Kidney (tissue), 22 donors: ENCODE results near the gene CHD9NB. TPM values are rescaled to one million over a fixed set of nuclear protein-coding genes. Genes with fewer than 3 reads are reported as not detected.
A peak's percentile ranks its signal among the peaks of the same experiment; 100 is the strongest.

Experiments used
- DNase-seq, 5 donors: peaks; one replicate each; pipeline ENCODE4 v3.0.0-alpha.2; 2013 to 2020
- FAIRE-seq: peaks from 2 replicates; lab custom pipeline; 2012; peaks lifted over from hg19 to GRCh38; lab: Jason Lieb, UNC
- H3K27ac ChIP-seq, 2 donors: one replicate each; pipeline ENCODE4 v1.7.0; 2013; ENCODE audit warnings: low read depth in 2 of 2, low read length in 2 of 2, inconsistent platforms in 1 of 2
- H3K27me3 ChIP-seq: one replicate; pipeline ENCODE4 v1.7.1; 2013; ENCODE audit warnings: low read length, inconsistent platforms; ENCODE audit not compliant: control insufficient read depth, insufficient read depth
- H3K36me3 ChIP-seq, 3 donors: one replicate each; pipeline versions ENCODE4 v1.7.0 to v1.7.1; 2013; ENCODE audit warnings: low read length in 3 of 3, control low read depth in 1 of 3, inconsistent platforms in 1 of 3; ENCODE audit not compliant: insufficient read depth in 3 of 3, control insufficient read depth in 2 of 3
- H3K4me1 ChIP-seq, 3 donors: one replicate each; pipeline versions ENCODE4 v1.7.0 to v1.7.1; 2013; ENCODE audit warnings: low read length in 3 of 3, inconsistent platforms in 1 of 3, low read depth in 1 of 3; ENCODE audit not compliant: control insufficient read depth in 2 of 3, insufficient read depth in 2 of 3
- H3K4me3 ChIP-seq, 3 donors: one replicate each; pipeline versions ENCODE4 v1.7.0 to v1.8.1; 2013; ENCODE audit warnings: low read length in 3 of 3, control low read depth in 1 of 3, inconsistent platforms in 1 of 3
- H3K9ac ChIP-seq, 3 donors: one replicate each; pipeline versions ENCODE4 v1.7.0 to v1.7.1; 2013; ENCODE audit warnings: low read length in 3 of 3, control low read depth in 1 of 3, inconsistent platforms in 1 of 3
- H3K9me3 ChIP-seq, 3 donors: one replicate each; pipeline versions ENCODE4 v1.7.0 to v1.7.1; 2013; ENCODE audit warnings: low read length in 3 of 3, control low read depth in 1 of 3, inconsistent platforms in 1 of 3; ENCODE audit not compliant: control insufficient read depth in 2 of 3, insufficient read depth in 1 of 3
- intact Hi-C: fragments of 100-400 bp; cut with DNase I; formaldehyde crosslinking; loops from one replicate; pipeline ENCODE4 v1.11.1; 2022
- long read RNA-seq, 10 donors: library from polyadenylated mRNA in 1 of 10; unstranded in 1 of 10; transcript quantifications; one replicate each; pipeline ENCODE4 v2.0.0 and lab custom pipeline, GENCODE V29; 2021 to 2026
- polyA plus RNA-seq: library from polyadenylated mRNA; stranded (reverse); fragments of 350-450 nt; fragmentation: Illumina TruSeq; extraction: RNeasy Lipid Tissue Mini Kit (QIAGEN cat#74804); gene quantifications from one replicate; pipeline ENCODE4 v1.2.3, GENCODE V29; 2014; ENCODE audit warnings: low read depth, low replicate concordance; ENCODE audit not compliant: insufficient read depth
- total RNA-seq: library from RNA; stranded (reverse); fragmentation: NEBNext Ultra II Directional; extraction: Animal tissue kit (Norgen Biotek cat#: 25700); gene quantifications from one replicate; pipeline ENCODE4 v1.2.1, GENCODE V29; 2021
- TF ChIP-seq, protein P1 (sequence below): IDR thresholded peaks from 3 replicates; pipeline ENCODE4 v1.5.1; 2012; ENCODE audit warnings: mild to moderate bottlenecking, moderate library complexity, borderline replicate concordance; ENCODE audit not compliant: insufficient read depth; ENCODE audit errors: extremely low read depth
- donor health status: control.
- donor health status: control.
- donor health status: control.
- donor health status: control.
- donor health status: control.
- donor health status: DM: yes; HTN: yes; CAD: no.
- donor health status: Normal renal cell carcinoma (clear cell type).

The CHD9NB gene
- total RNA-seq (26.2 TPM), polyA plus RNA-seq (9.8 TPM)
- long read RNA-seq, donor 1: 0 reads
- long read RNA-seq, donor 2: 0 reads
- long read RNA-seq, donor 3: 0 reads
- long read RNA-seq, donor 4, partial matches to known transcripts: 10 of 10 reads
- long read RNA-seq, donor 4, other reads (novel, unspliced or antisense): 0 of 10 reads
- long read RNA-seq, donor 5: 0 reads
- long read RNA-seq, donor 6, partial matches to known transcripts: 10 of 10 reads
- long read RNA-seq, donor 6, other reads (novel, unspliced or antisense): 0 of 10 reads
- long read RNA-seq, donor 7, partial matches to known transcripts: 8 of 12 reads
- long read RNA-seq, donor 7, other reads (novel, unspliced or antisense): 4 of 12 reads
- long read RNA-seq, donor 8: 0 reads
- long read RNA-seq, donor 9: 0 reads
- long read RNA-seq, donor 10: 0 reads

- DNase-seq: peak in 2 of 5 donors; percentile 25 to 68
- FAIRE-seq: no peak
- no peaks in the 10 kb centered on the region for H3K9me3 ChIP-seq
- no peak within 1 kb of the TSS for H3K4me3 ChIP-seq
- TF ChIP-seq, protein P1, sequence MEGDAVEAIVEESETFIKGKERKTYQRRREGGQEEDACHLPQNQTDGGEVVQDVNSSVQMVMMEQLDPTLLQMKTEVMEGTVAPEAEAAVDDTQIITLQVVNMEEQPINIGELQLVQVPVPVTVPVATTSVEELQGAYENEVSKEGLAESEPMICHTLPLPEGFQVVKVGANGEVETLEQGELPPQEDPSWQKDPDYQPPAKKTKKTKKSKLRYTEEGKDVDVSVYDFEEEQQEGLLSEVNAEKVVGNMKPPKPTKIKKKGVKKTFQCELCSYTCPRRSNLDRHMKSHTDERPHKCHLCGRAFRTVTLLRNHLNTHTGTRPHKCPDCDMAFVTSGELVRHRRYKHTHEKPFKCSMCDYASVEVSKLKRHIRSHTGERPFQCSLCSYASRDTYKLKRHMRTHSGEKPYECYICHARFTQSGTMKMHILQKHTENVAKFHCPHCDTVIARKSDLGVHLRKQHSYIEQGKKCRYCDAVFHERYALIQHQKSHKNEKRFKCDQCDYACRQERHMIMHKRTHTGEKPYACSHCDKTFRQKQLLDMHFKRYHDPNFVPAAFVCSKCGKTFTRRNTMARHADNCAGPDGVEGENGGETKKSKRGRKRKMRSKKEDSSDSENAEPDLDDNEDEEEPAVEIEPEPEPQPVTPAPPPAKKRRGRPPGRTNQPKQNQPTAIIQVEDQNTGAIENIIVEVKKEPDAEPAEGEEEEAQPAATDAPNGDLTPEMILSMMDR: no peak
- peaks cover 0 to 17% (median 16%) of the 10 kb centered on the region in 3 donors for H3K4me1 ChIP-seq
- intact Hi-C loops: no loop called here
- H3K36me3 ChIP-seq: no peaks in the 10 kb centered on the region
- H3K9ac ChIP-seq: no peak within 1 kb of the TSS
- no peaks in the 10 kb centered on the region for H3K27me3 ChIP-seq
- H3K27ac ChIP-seq: peak within 1 kb of the TSS in 1 of 2 donors; percentile 62
Observed at GRCh38 chr16:53052519-53053501, at the start of gene CHD9NB. CHD9NB (minus strand) TSS chr16:53052897; CDS start chr16:53044158, 8,739 bp downstream.

- FAIRE-seq: no peak
- Histone ChIP-seq H3K4me1 (peaks cover 4 to 20% (median 17%) of the 10 kb centered on the region in 3 donors), H3K9ac (peak overlapping the region in 1 of 3 donors; percentile 11), H3K36me3 (no peaks in the 10 kb centered on the region), H3K27ac (peak overlapping the region in 1 of 2 donors; percentile 49), H3K4me3 (no peak overlapping the region), H3K27me3 (no peaks in the 10 kb centered on the region), H3K9me3 (no peaks in the 10 kb centered on the region)
- intact Hi-C loops: no loop called here
- no peak for DNase-seq
- TF ChIP-seq, protein P1: no peak
Observed at GRCh38 chr16:53100889-53101288, 48.2 kb upstream of the CHD9NB start.

DNA sequence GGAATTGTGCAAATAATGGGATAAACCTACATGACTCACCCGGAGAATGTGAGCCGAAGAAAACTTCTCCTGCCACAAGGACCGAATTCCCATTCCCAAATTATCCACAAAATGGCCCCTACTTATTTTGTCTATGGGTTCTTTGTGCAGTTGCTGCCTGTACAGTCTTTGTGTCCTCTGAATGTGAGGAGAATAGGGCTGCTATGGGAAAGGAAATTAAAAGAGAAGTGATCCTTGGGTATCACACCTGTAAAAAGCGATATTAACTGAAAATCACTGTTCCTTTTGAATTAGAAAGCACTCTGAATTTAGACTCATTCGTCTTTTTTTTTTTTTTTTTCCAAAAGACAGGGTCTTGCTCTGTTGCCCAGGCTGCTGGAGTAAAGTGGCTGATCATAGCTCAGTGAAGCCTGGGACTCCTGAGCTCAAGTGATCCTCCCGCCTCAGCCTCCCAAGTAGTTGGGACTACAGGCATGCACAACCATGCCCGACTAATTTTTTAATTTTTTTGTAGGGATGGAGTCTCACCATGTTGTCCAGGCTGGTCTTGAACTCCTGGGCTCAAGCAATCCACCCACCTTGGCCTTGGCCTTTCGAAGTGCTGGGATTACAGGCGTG lies 47.5 kb upstream of the CHD9NB start:
- Histone ChIP-seq H3K9ac (peak overlapping the region in 2 of 3 donors; percentile 34 to 42), H3K4me1 (peaks cover 4 to 20% (median 17%) of the 10 kb centered on the region in 3 donors), H3K9me3 (no peaks in the 10 kb centered on the region), H3K27ac (peak overlapping the region; percentile 87 to 93), H3K36me3 (no peaks in the 10 kb centered on the region), H3K4me3 (peak overlapping the region in 2 of 3 donors; percentile 20 to 45), H3K27me3 (no peaks in the 10 kb centered on the region)
- intact Hi-C loops: no loop called here
- FAIRE-seq (no peak), DNase-seq (no peak)
- TF ChIP-seq, protein P1: no peak
